OCI-LY1 (cell line): Measurements from ENCODE around the gene FBLN2.

ENCODE experiments used
- H2AFZ ChIP-seq: fragments of 200-600 bp; sonication (generic), shearing (Covaris generic); 2 replicates; pipeline ENCODE4 v1.6.0; 2014; ENCODE audit warnings: antibody characterized with exemption, mild to moderate bottlenecking, low read length
- H3F3A ChIP-seq: fragments of 200-600 bp; sonication (generic), shearing (Covaris generic); 2 replicates; pipeline ENCODE4 v1.6.0; 2014; ENCODE audit warnings: mild to moderate bottlenecking, antibody characterized with exemption, low read length, moderate library complexity; ENCODE audit not compliant: insufficient read depth
- H3K27ac ChIP-seq: fragments of 200-600 bp; sonication (generic); 2 replicates; pipeline ENCODE4 v1.5.1; 2014; ENCODE audit warnings: low read length, mixed run types, mild to moderate bottlenecking, low read depth; ENCODE audit not compliant: poor library complexity, severe bottlenecking
- H3K27me3 ChIP-seq: fragments of 200-600 bp; sonication (generic); 2 replicates; pipeline ENCODE4 v1.6.0; 2014; ENCODE audit warnings: antibody characterized with exemption, mild to moderate bottlenecking, low read length, moderate library complexity; ENCODE audit not compliant: insufficient read depth
- H3K36me3 ChIP-seq: fragments of 200-600 bp; sonication (generic); 2 replicates; pipeline ENCODE4 v1.6.1; 2014; ENCODE audit warnings: mild to moderate bottlenecking, antibody characterized with exemption, low read length, moderate library complexity, mixed read lengths; ENCODE audit not compliant: insufficient read depth
- H3K4me1 ChIP-seq: fragments of 200-600 bp; sonication (generic); 2 replicates; pipeline ENCODE4 v1.5.1; 2014; ENCODE audit warnings: mild to moderate bottlenecking, low read length, moderate library complexity; ENCODE audit not compliant: insufficient read depth, severe bottlenecking
- H3K4me2 ChIP-seq: fragments of 200-600 bp; sonication (generic), shearing (Covaris generic); 2 replicates; pipeline ENCODE4 v1.6.1; 2014; ENCODE audit warnings: low read length
- H3K4me3 ChIP-seq: fragments of 200-600 bp; sonication (generic); 2 replicates; pipeline ENCODE4 v1.5.1; 2014; ENCODE audit warnings: low read length, low read depth, mild to moderate bottlenecking, mixed read lengths; ENCODE audit not compliant: poor library complexity, severe bottlenecking
- H3K79me2 ChIP-seq: fragments of 200-600 bp; shearing (Covaris generic); 2 replicates; pipeline ENCODE4 v1.6.1; 2016; ENCODE audit warnings: mixed run types, low read length, mixed read lengths; ENCODE audit not compliant: insufficient read depth
- H3K9ac ChIP-seq: fragments of 200-600 bp; sonication (generic), shearing (Covaris generic); 2 replicates; pipeline ENCODE4 v1.6.1; 2014; ENCODE audit warnings: mild to moderate bottlenecking, low read length, mixed read lengths
- H3K9me2 ChIP-seq: fragments of 200-600 bp; sonication (generic), shearing (Covaris generic); 2 replicates; pipeline ENCODE4 v1.6.1; 2014; ENCODE audit warnings: low read depth, mild to moderate bottlenecking, low read length, mixed read lengths
- H3K9me3 ChIP-seq: fragments of 200-600 bp; shearing (Covaris generic); 2 replicates; pipeline ENCODE4 v1.6.1; 2014; ENCODE audit warnings: low read length, mixed read lengths
- H4K20me1 ChIP-seq: fragments of 200-600 bp; sonication (generic), shearing (Covaris generic); 2 replicates; pipeline ENCODE4 v1.6.0; 2016; ENCODE audit warnings: mild to moderate bottlenecking, low read length; ENCODE audit not compliant: insufficient read depth
- CTCF ChIP-seq: fragments of 200-600 bp; sonication (generic), shearing (Covaris generic); IDR thresholded peaks from 2 replicates; pipeline ENCODE4 v1.5.1; 2017; ENCODE audit warnings: mild to moderate bottlenecking, antibody characterized with exemption, low read length, moderate library complexity, mixed read lengths
- EZH2 ChIP-seq: fragments of 200-600 bp; sonication (generic), shearing (Covaris generic); IDR thresholded peaks from 2 replicates; pipeline ENCODE4 v1.8.0; 2017; ENCODE audit warnings: borderline replicate concordance, mixed run types, mild to moderate bottlenecking, antibody characterized with exemption, low read length, moderate library complexity, mixed read lengths

Gene FBLN2

DNA sequence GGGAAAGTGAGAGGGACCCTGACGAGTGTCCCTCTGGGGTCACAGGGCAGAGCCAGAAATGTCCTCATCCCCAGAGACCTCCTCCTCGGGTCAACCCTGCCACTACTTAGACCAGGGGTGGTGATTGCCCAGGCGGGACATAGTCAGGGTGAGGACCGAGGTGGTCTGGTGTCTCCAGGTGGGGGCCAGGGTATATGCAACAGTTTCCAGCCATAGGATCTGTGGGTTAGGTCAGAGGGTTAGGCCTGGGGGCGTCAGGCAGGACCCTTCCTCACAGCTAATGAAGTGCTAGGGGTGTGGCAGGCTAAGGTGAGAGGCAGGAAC is 22.3 kb upstream of the FBLN2 start:
- Histone ChIP-seq H3K36me3 (no peaks in the 10 kb centered on the region), H2AFZ (no peak overlapping the region), H3K79me2 (no peaks in the 10 kb centered on the region), H3K9me3 (no peaks in the 10 kb centered on the region), H3K4me2 (no peak overlapping the region), H3K27me3 (peaks cover 3% of the 10 kb centered on the region; the same call in 1 of the 2 replicates), H3K4me3 (no peak overlapping the region), H3K9me2 (no peaks in the 10 kb centered on the region), H3K9ac (no peak overlapping the region), H3F3A (no peaks in the 10 kb centered on the region), H3K27ac (no peak overlapping the region), H4K20me1 (no peaks in the 10 kb centered on the region), H3K4me1 (no peaks in the 10 kb centered on the region)
- no peak for TF ChIP-seq EZH2
- no peak for TF ChIP-seq CTCF

DNA sequence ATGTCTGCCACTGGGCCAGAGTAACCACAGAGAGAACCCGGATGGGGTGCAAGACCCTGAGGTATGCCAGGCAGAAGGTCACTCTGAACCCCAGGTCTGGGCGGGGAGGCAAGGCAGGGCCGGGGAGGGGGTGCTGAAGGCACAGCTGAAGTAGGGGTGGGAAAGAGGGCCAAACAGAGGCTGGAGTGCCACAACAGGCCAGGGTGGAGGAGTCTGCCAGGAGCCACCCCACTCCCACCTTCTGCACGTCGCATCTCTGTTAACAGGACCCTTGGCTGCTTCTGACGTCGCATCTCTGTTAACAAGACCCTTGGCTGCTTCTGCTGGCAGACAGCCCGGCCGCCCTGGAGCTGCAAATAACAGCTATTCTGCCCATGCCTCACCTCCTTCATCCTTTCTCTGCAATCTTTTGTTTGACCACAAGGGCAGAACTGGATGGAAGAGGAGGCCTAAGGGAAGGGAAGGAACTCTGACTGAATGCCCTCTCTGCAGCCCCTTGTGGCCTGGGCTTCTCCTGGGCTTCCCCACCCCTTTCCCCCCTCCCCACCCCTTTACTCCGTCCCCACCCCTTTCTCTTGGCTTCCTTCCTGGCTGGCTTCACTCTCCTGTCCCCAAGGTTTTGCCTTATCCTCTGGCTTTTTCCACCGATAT is 20.6 kb upstream of the FBLN2 start:
- Histone ChIP-seq H3K9me2 (no peaks in the 10 kb centered on the region), H3K4me1 (no peaks in the 10 kb centered on the region), H3K27ac (no peak overlapping the region), H3K9me3 (no peaks in the 10 kb centered on the region), H4K20me1 (no peaks in the 10 kb centered on the region), H3K4me2 (no peak overlapping the region), H3K36me3 (no peaks in the 10 kb centered on the region), H3F3A (no peaks in the 10 kb centered on the region), H3K79me2 (no peaks in the 10 kb centered on the region), H3K9ac (no peak overlapping the region), H3K4me3 (no peak overlapping the region), H3K27me3 (peaks cover 4% of the 10 kb centered on the region; the same call in 1 of the 2 replicates), H2AFZ (no peak overlapping the region)
- TF ChIP-seq EZH2, result no peak
- no peak for TF ChIP-seq CTCF

- no peak overlapping the region for H3K9ac ChIP-seq
- H3K4me2 ChIP-seq, result no peak overlapping the region
- no peak overlapping the region for H3K27ac ChIP-seq
- no peaks in the 10 kb centered on the region for H4K20me1 ChIP-seq
- H3K9me3 ChIP-seq, result no peaks in the 10 kb centered on the region
- no peaks in the 10 kb centered on the region for H3F3A ChIP-seq
- no peak overlapping the region for H2AFZ ChIP-seq
- H3K4me1 ChIP-seq, result no peaks in the 10 kb centered on the region
- H3K36me3 ChIP-seq, result no peaks in the 10 kb centered on the region
- TF ChIP-seq CTCF (no peak), EZH2 (no peak)
- H3K79me2 ChIP-seq, result no peaks in the 10 kb centered on the region
- H3K4me3 ChIP-seq, result no peak overlapping the region
- no peaks in the 10 kb centered on the region for H3K9me2 ChIP-seq
- peaks cover 4% of the 10 kb centered on the region; the same call in 1 of the 2 replicates for H3K27me3 ChIP-seq
Observed at GRCh38 chr3:13529196-13530112, 19.5 kb upstream of the FBLN2 start.
